ENCODE measurements around the gene DLG5.

The DLG5 gene

DNA sequence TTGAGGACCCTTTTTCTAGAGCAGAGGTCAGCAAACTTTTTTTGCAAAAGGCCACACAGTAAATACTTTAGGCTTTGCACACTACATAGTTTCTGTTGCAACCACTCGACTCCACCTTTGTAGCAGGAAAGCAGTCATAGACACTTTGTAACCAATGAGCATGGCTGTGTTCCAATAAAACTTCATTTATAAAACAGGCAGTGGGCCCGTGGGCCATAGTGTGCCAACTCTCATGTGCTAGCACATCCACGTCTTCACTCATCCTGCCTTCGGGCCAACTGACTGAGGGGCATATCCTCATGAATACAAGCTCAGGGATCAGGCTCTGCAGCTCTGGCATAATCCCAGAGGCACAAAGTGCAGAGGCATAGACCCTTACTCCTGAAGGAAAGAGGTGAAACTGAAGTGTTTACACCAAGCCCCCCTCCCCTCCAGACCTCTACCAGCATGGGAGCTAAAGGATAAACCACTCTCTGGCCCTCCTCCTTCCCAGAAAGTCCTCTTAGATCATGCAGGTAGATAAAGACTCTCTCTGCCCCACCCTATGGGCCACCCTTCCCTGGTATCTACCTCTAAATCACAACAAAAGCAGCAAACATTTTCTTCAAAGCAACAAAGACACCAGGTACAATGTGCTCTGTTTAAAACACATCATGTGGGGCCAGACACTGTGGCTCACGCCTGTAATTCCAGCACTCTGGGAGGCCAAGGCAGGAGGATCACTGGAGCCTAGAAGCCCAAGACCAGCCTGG, 71.0 kb downstream of the DLG5 start:
- Histone ChIP-seq H3F3A (ENCODE audit: insufficient read depth) (no peaks in the 10 kb centered on the region), H3K9me2 (replicated peaks; ENCODE audit: insufficient read depth, low read length) (no peaks in the 10 kb centered on the region), H3K4me3 (ENCODE audit: insufficient read depth, low read length, poor library complexity, severe bottlenecking) (no peak overlapping the region), H3K79me2 (ENCODE audit: insufficient read depth, low read length) (no peaks in the 10 kb centered on the region), H3K27me3 (ENCODE audit: low read length) (no peaks in the 10 kb centered on the region), H4K20me1 (ENCODE audit: low read depth, low read length) (no peaks in the 10 kb centered on the region), H3K27ac (ENCODE audit: low read depth, low read length) (no peak overlapping the region), H3K36me3 (ENCODE audit: low read length) (no peaks in the 10 kb centered on the region), H3K9ac (ENCODE audit: low read length) (no peak overlapping the region), H3K9me3 (ENCODE audit: insufficient read depth, low read length) (no peaks in the 10 kb centered on the region), H3K4me2 (ENCODE audit: low read depth, low read length, poor library complexity, severe bottlenecking) (no peak overlapping the region), H2AFZ (ENCODE audit: low read depth, low read length, severe bottlenecking) (no peak overlapping the region)
- TF ChIP-seq EZH2phosphoT487 (conservative IDR thresholded peaks at IDR 0.05; ENCODE audit: low read length) (no peak), CTCF (IDR thresholded peaks at IDR 0.05; ENCODE audit: insufficient read depth, low read length, poor library complexity, severe bottlenecking) (no peak)

GRCh38 chr10:77854115-77854514, 72.4 kb downstream of the DLG5 start:
- H3K4me2 ChIP-seq (ENCODE audit: low read depth, low read length, poor library complexity, severe bottlenecking), result no peak overlapping the region
- no peaks in the 10 kb centered on the region for H3F3A ChIP-seq (ENCODE audit: insufficient read depth)
- H3K9ac ChIP-seq (ENCODE audit: low read length), result no peak overlapping the region
- H3K27ac ChIP-seq (ENCODE audit: low read depth, low read length), result no peak overlapping the region
- no peaks in the 10 kb centered on the region for H3K79me2 ChIP-seq (ENCODE audit: insufficient read depth, low read length)
- no peaks in the 10 kb centered on the region for H4K20me1 ChIP-seq (ENCODE audit: low read depth, low read length)
- no peaks in the 10 kb centered on the region for H3K9me2 ChIP-seq (replicated peaks; ENCODE audit: insufficient read depth, low read length)
- no peak overlapping the region for H3K4me3 ChIP-seq (ENCODE audit: insufficient read depth, low read length, poor library complexity, severe bottlenecking)
- H3K9me3 ChIP-seq (ENCODE audit: insufficient read depth, low read length), result no peaks in the 10 kb centered on the region
- no peaks in the 10 kb centered on the region for H3K27me3 ChIP-seq (ENCODE audit: low read length)
- no peaks in the 10 kb centered on the region for H3K36me3 ChIP-seq (ENCODE audit: low read length)
- TF ChIP-seq EZH2phosphoT487 (conservative IDR thresholded peaks at IDR 0.05; ENCODE audit: low read length) (no peak), CTCF (IDR thresholded peaks at IDR 0.05; ENCODE audit: insufficient read depth, low read length, poor library complexity, severe bottlenecking) (no peak)
- H2AFZ ChIP-seq (ENCODE audit: low read depth, low read length, severe bottlenecking), result no peak overlapping the region

DNA sequence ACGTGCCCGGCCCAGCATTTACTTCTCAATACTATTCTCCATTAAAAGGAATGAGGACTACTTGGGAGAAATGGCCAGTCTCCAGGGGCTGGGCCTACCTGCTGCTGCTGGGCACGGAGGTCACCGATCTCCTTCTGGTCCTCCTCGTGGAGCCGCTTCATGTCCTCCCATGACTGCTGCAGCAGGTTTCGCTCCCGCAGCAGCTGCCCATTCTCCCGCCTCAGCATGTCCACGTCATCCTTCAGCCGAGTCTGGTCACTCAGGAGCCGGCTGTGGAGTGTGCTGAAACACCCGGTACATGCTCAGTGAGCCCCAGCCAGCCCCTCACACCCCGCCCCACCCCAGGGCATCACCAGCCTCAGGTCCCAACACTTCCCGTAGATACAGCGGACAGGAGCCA, 73.3 kb downstream of the DLG5 start:
- Histone ChIP-seq H3K4me2 (ENCODE audit: low read depth, low read length, poor library complexity, severe bottlenecking) (no peak overlapping the region), H3K36me3 (ENCODE audit: low read length) (no peaks in the 10 kb centered on the region), H3K9me2 (replicated peaks; ENCODE audit: insufficient read depth, low read length) (no peaks in the 10 kb centered on the region), H2AFZ (ENCODE audit: low read depth, low read length, severe bottlenecking) (no peak overlapping the region), H4K20me1 (ENCODE audit: low read depth, low read length) (no peaks in the 10 kb centered on the region), H3K9ac (ENCODE audit: low read length) (no peak overlapping the region), H3K27ac (ENCODE audit: low read depth, low read length) (no peak overlapping the region), H3K27me3 (ENCODE audit: low read length) (no peaks in the 10 kb centered on the region), H3K4me3 (ENCODE audit: insufficient read depth, low read length, poor library complexity, severe bottlenecking) (no peak overlapping the region), H3K9me3 (ENCODE audit: insufficient read depth, low read length) (no peaks in the 10 kb centered on the region), H3K79me2 (ENCODE audit: insufficient read depth, low read length) (no peaks in the 10 kb centered on the region), H3F3A (ENCODE audit: insufficient read depth) (no peaks in the 10 kb centered on the region)
- no peak for TF ChIP-seq EZH2phosphoT487 (conservative IDR thresholded peaks at IDR 0.05; ENCODE audit: low read length)

DNA sequence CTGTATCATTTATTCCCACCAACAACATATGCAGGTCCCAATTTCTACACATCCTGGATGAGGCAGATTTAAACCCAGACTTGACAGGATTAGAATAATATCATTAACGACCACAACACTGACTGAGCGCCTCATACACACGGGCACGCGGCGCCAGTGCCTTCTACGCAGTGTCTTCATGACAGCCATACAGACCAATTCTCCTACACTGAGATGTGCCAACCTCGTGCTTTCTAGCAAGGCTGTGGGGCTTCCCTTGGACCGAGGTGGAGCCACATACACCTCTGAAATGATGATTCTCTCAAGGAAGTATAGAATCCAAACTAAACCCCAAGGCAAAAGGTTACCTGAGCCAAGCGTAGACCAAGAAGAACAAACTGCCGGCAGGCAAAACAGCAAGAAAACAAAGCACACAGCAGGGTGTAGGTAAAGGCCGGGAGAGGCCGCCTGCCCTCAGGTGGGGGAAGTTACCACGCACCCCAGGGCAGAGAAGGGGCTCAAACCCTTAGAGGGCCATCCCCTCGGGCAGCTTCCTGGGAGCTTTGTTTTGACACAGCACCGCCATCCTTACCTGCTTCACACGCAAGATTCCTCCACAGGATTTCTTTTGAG, 75.8 kb downstream of the DLG5 start:
- TF ChIP-seq EZH2phosphoT487 (conservative IDR thresholded peaks at IDR 0.05; ENCODE audit: low read length) (no peak), CTCF (IDR thresholded peaks at IDR 0.05; ENCODE audit: insufficient read depth, low read length, poor library complexity, severe bottlenecking) (no peak)
- Histone ChIP-seq H3K27me3 (ENCODE audit: low read length) (no peaks in the 10 kb centered on the region), H3K4me3 (ENCODE audit: insufficient read depth, low read length, poor library complexity, severe bottlenecking) (no peak overlapping the region), H2AFZ (ENCODE audit: low read depth, low read length, severe bottlenecking) (no peak overlapping the region), H3K36me3 (ENCODE audit: low read length) (no peaks in the 10 kb centered on the region), H4K20me1 (ENCODE audit: low read depth, low read length) (no peaks in the 10 kb centered on the region), H3K27ac (ENCODE audit: low read depth, low read length) (no peak overlapping the region), H3K9me3 (ENCODE audit: insufficient read depth, low read length) (no peaks in the 10 kb centered on the region), H3F3A (ENCODE audit: insufficient read depth) (no peaks in the 10 kb centered on the region), H3K9ac (ENCODE audit: low read length) (no peak overlapping the region), H3K4me2 (ENCODE audit: low read depth, low read length, poor library complexity, severe bottlenecking) (no peak overlapping the region), H3K79me2 (ENCODE audit: insufficient read depth, low read length) (no peaks in the 10 kb centered on the region), H3K9me2 (replicated peaks; ENCODE audit: insufficient read depth, low read length) (no peaks in the 10 kb centered on the region)

Measured in SU-DHL-6 (cell line).